Pancreas (tissue), 10 donors: ENCODE measurements around the gene PJA1. TPM values are rescaled to one million over a fixed set of nuclear protein-coding genes. Genes with fewer than 3 reads are reported as not detected.
A peak's percentile ranks its signal among the peaks of the same experiment; 100 is the strongest.

Source experiments
- ATAC-seq, 4 donors: fragments of 200-7000 bp; cut with Tn5 transposase; one replicate each; pipeline versions ENCODE4 v1.8.0 to v1.9.1; 2020; ENCODE audit warnings: mild to moderate bottlenecking in 4 of 4, moderate library complexity in 4 of 4
- DNase-seq, 6 donors: peaks; one replicate each; pipeline ENCODE4 v3.0.0-alpha.2; 2020
- FAIRE-seq: peaks from 2 replicates; lab custom pipeline; 2012; peaks lifted over from hg19 to GRCh38; lab: Jason Lieb, UNC
- H3K27ac ChIP-seq, 4 donors: fragments of 200-600 bp; sonication (generic); 1 replicate in 3 of 4; 2 replicates in 1 of 4; pipeline versions ENCODE4 v1.5.0 to v1.8.0; 2020
- H3K27me3 ChIP-seq, 4 donors: fragments of 200-600 bp; one replicate each; pipeline ENCODE4 v1.8.0; 2021
- H3K36me3 ChIP-seq, 3 donors: fragments of 200-600 bp; sonication (generic) in 1 of 3; one replicate each; pipeline versions ENCODE4 v1.5.0 to v1.8.0; 2020 to 2021
- H3K4me1 ChIP-seq, 3 donors: fragments of 200-600 bp; one replicate each; pipeline ENCODE4 v1.8.0; 2021
- H3K4me3 ChIP-seq, 4 donors: fragments of 200-600 bp; sonication (generic) in 2 of 4; one replicate each; pipeline versions ENCODE4 v1.5.0 to v1.8.0; 2020 to 2021
- H3K9me3 ChIP-seq, 4 donors: fragments of 200-600 bp; one replicate each; pipeline ENCODE4 v1.8.0; 2021
- CTCF ChIP-seq, 4 donors: fragments of 200-600 bp; sonication (generic) in 3 of 4; IDR thresholded peaks; one replicate each; pipeline versions ENCODE4 v1.5.0 to v1.8.0; 2021; ENCODE audit warnings: antibody characterized with exemption in 4 of 4
- WGBS, 2 donors: extraction: QIAGEN DNeasy Blood & Tissue Kit; methylation state at CpG; one replicate each; pipeline ENCODE4 v1.1.7; 2013; 5-methylcytosine and 5-hydroxymethylcytosine counted together
- intact Hi-C, 3 donors: fragments of 100-400 bp; cut with DNase I; formaldehyde crosslinking; loops; one replicate each; pipeline versions ENCODE4 v1.11.1 to v1.14.2; 2022
- polyA plus RNA-seq, 2 donors: library from polyadenylated mRNA; stranded (reverse); fragments of 200-250 nt; gene quantifications; one replicate each; pipeline ENCODE4 v1.2.3, GENCODE V29; 2013
- total RNA-seq, 6 donors: library from RNA; stranded (reverse); fragmentation: NEBNext Ultra II Directional in 4 of 6; extraction: Animal tissue kit (Norgen Biotek cat#: 25700) in 4 of 6; gene quantifications; one replicate each; pipeline versions ENCODE4 v1.2.1 to v1.2.4, GENCODE V29; 2021 to 2023
- donor health status: healthy with polysubstance abuse.
- donor health status: DM: no; HTN: no; CAD: no; lungs with moderate emphysema.
- donor health status: DM: no; HTN: no; CAD: no.
- donor health status: control.
- donor health status: control.
- donor health status: Bipolar disorder and iron deficiency.
- donor health status: DM: yes; HTN: yes; CAD: no.
- donor health status: DM: no; HTN: no; CAD: no.
- donor health status: DM: no; HTN: no; CAD: no.
- donor health status: DM: yes; HTN: yes; CAD: no.

PJA1 gene
- total and polyA plus RNA-seq, 8 donors = 5.4 to 20.0 (median 8.8) TPM

GRCh38 chrX:69130439-69130838 lies 34.8 kb downstream of the PJA1 start:
- no peaks in the 10 kb centered on the region for H3K27me3 ChIP-seq
- no peaks in the 10 kb centered on the region for H3K4me1 ChIP-seq
- intact Hi-C loops = no loop called here
- H3K36me3 ChIP-seq = no peaks in the 10 kb centered on the region
- FAIRE-seq (no peak), ATAC-seq (no peak), DNase-seq (no peak)
- no peak overlapping the region for H3K4me3 ChIP-seq
- WGBS, 2 donors = 42 to 65% methylated on average over 2 of the region's 2 CpGs
- no peaks in the 10 kb centered on the region for H3K9me3 ChIP-seq
- no peak overlapping the region for H3K27ac ChIP-seq
- TF ChIP-seq CTCF (IDR thresholded peaks at IDR 0.05) = no peak

- peak in 1 of 6 donors; percentile 56 for DNase-seq
- intact Hi-C loops = no loop called here
- TF ChIP-seq CTCF (IDR thresholded peaks at IDR 0.05) = no peak
- Histone ChIP-seq H3K27me3 (no peaks in the 10 kb centered on the region), H3K36me3 (no peaks in the 10 kb centered on the region), H3K27ac (no peak overlapping the region), H3K4me3 (no peak overlapping the region), H3K4me1 (no peaks in the 10 kb centered on the region), H3K9me3 (no peaks in the 10 kb centered on the region)
- 50 to 63% methylated on average over 29 to 34 of the region's 34 CpGs for WGBS, 2 donors
- FAIRE-seq = no peak
- ATAC-seq = no peak
Measured at GRCh38 chrX:69128588-69128987, 36.7 kb downstream of the PJA1 start.

GRCh38 chrX:69127466-69127865 lies 37.8 kb downstream of the PJA1 start:
- Histone ChIP-seq H3K27me3 (no peaks in the 10 kb centered on the region), H3K9me3 (no peaks in the 10 kb centered on the region), H3K27ac (no peak overlapping the region), H3K4me3 (no peak overlapping the region), H3K36me3 (no peaks in the 10 kb centered on the region), H3K4me1 (no peaks in the 10 kb centered on the region)
- TF ChIP-seq CTCF (IDR thresholded peaks at IDR 0.05) = no peak
- no peak for FAIRE-seq
- no peak for DNase-seq
- 77 to 94% methylated on average over 3 of the region's 3 CpGs for WGBS, 2 donors
- no peak for ATAC-seq
- intact Hi-C loops = no loop called here

- no peaks in the 10 kb centered on the region for H3K4me1 ChIP-seq
- no peak for FAIRE-seq
- no peaks in the 10 kb centered on the region for H3K36me3 ChIP-seq
- TF ChIP-seq CTCF (IDR thresholded peaks at IDR 0.05) = no peak
- no peak for ATAC-seq
- H3K27me3 ChIP-seq = no peaks in the 10 kb centered on the region
- H3K4me3 ChIP-seq = no peak overlapping the region
- no peak overlapping the region for H3K27ac ChIP-seq
- DNase-seq = peak in 1 of 6 donors; percentile 27
- H3K9me3 ChIP-seq = no peaks in the 10 kb centered on the region
- WGBS, 2 donors = 73 to 77% methylated on average over 5 of the region's 5 CpGs
- intact Hi-C loops = no loop called here
Measured at GRCh38 chrX:69126642-69127041, 38.6 kb downstream of the PJA1 start.

- intact Hi-C loops = no loop called here
- 50 to 54% methylated on average over 5 of the region's 5 CpGs for whole genome bisulfite sequencing, 2 donors
- H3K9me3 ChIP-seq = no peaks in the 10 kb centered on the region
- FAIRE-seq (no peak), ATAC-seq (peak in 2 of 4 donors; percentile 62 to 70), DNase-seq (peak in 2 of 6 donors; percentile 18 to 29)
- no peaks in the 10 kb centered on the region for H3K36me3 ChIP-seq
- no peak overlapping the region for H3K4me3 ChIP-seq
- H3K27me3 ChIP-seq = no peaks in the 10 kb centered on the region
- no peak for TF ChIP-seq CTCF (IDR thresholded peaks at IDR 0.05)
- no peak overlapping the region for H3K27ac ChIP-seq
- no peaks in the 10 kb centered on the region for H3K4me1 ChIP-seq
Measured at GRCh38 chrX:69125094-69125493, 40.2 kb downstream of the PJA1 start.
